ENCODE results near the gene IPCEF1.

- TF ChIP-seq CTCF (IDR thresholded peaks at IDR 0.05; ENCODE audit: extremely low read depth in 1 of 2, insufficient read depth in 1 of 2, low read depth in 1 of 2, low read length in 2 of 2) (no peak), POLR2A (IDR thresholded peaks at IDR 0.05; ENCODE audit: low read depth, low read length) (no peak)
Measured at GRCh38 chr6:154353626-154354025, 3.0 kb downstream of the IPCEF1 start.
